ENCODE data around the gene TBCD. TPM values are rescaled to one million over a fixed set of nuclear protein-coding genes. Genes with fewer than 3 reads are reported as not detected.

The TBCD gene
- total RNA-seq, 1 experiment from 2014 or later = 129 TPM

- no peak overlapping the region for H3K4me3 Mint-ChIP-seq
- TF ChIP-seq CTCF (conservative IDR thresholded peaks at IDR 0.05) = no peak
- H4K8ac ChIP-seq (replicated peaks; ENCODE audit: insufficient read length, low read depth, low read length) = no peak overlapping the region
- WGBS (ENCODE audit: extremely low coverage, insufficient read length, low lambda C conversion rate) = no CpG with 5 or more reads among the region's 10 CpGs
- peaks cover 24% of the 10 kb centered on the region for H3K9me3 ChIP-seq (ENCODE audit: control insufficient read depth, low read depth, low read length)
- no peaks in the 10 kb centered on the region for H3K27me3 ChIP-seq (ENCODE audit: insufficient read depth, low read length)
- H2BK20ac ChIP-seq (ENCODE audit: low read depth, low read length, poor library complexity, severe bottlenecking) = no peak overlapping the region
- no peak overlapping the region for H2BK15ac ChIP-seq (ENCODE audit: low read depth, low read length)
- H3K27ac ChIP-seq (ENCODE audit: insufficient read length, low read depth, low read length) = no peak overlapping the region
- no peak overlapping the region for H4K5ac ChIP-seq (ENCODE audit: insufficient read length, low read depth, low read length)
- no peak overlapping the region for H3K14ac ChIP-seq (ENCODE audit: insufficient read depth, low read length)
- H2BK120ac ChIP-seq (ENCODE audit: low read depth, low read length, poor library complexity, severe bottlenecking) = no peak overlapping the region
- no peak overlapping the region for H2AFZ ChIP-seq (ENCODE audit: low read length)
- no peak overlapping the region for H4K91ac ChIP-seq (ENCODE audit: insufficient read length, low read depth, low read length)
- H3K23me2 ChIP-seq (ENCODE audit: insufficient read length, low read depth, low read length, poor library complexity, severe bottlenecking) = no peaks in the 10 kb centered on the region
- no peaks in the 10 kb centered on the region for H3K4me1 ChIP-seq (ENCODE audit: insufficient read depth, low read length)
- no peak overlapping the region for H3K9ac ChIP-seq (ENCODE audit: extremely low read depth, insufficient read length, low read length)
- H4K20me1 ChIP-seq (ENCODE audit: control insufficient read depth, insufficient read depth, insufficient read length) = no peaks in the 10 kb centered on the region
- no peak overlapping the region for H3K18ac ChIP-seq (ENCODE audit: insufficient read length, low read depth, low read length)
- H3K79me2 ChIP-seq (ENCODE audit: insufficient read depth, low read length) = no peaks in the 10 kb centered on the region
- no peaks in the 10 kb centered on the region; the same call in 1 of the 2 replicates for H3K27me3 Mint-ChIP-seq (ENCODE audit: low read depth)
- H3K4me1 Mint-ChIP-seq = peaks cover 0 to 6% of the 10 kb centered on the region in 2 experiments; a peak in 1 of 4 replicates
- H3K79me1 ChIP-seq (ENCODE audit: insufficient read depth, low read depth, low read length, poor library complexity, severe bottlenecking) = no peaks in the 10 kb centered on the region
- H3K9me3 Mint-ChIP-seq = peaks cover 24 to 29% of the 10 kb centered on the region in 2 experiments
- no peak overlapping the region for H3K23ac ChIP-seq (ENCODE audit: insufficient read length, low read depth, low read length)
- DNase-seq = no peak
- H2BK5ac ChIP-seq (ENCODE audit: insufficient read length, low read length) = no peak overlapping the region
- H3K36me3 Mint-ChIP-seq (ENCODE audit: insufficient read depth in 1 of 3, low read depth in 3 of 3) = peaks cover 61 to 96% (median 93%) of the 10 kb centered on the region in 3 experiments
- no peak overlapping the region for H3K27ac Mint-ChIP-seq
- no peak overlapping the region for H3K56ac ChIP-seq (ENCODE audit: insufficient read length, low read depth, low read length)
- no peak overlapping the region for H2BK12ac ChIP-seq (ENCODE audit: insufficient read length, low read depth, low read length)
- no peak overlapping the region for H2AK5ac ChIP-seq (ENCODE audit: insufficient read length, low read length)
- H3T11ph ChIP-seq (ENCODE audit: low read length) = no peak overlapping the region
- no peak overlapping the region for H3K4me2 ChIP-seq (ENCODE audit: insufficient read depth, insufficient read length, low read length)
- H3K4ac ChIP-seq (ENCODE audit: low read depth, low read length) = no peak overlapping the region
Observed at GRCh38 chr17:82939621-82940135, 187.8 kb downstream of the TBCD start.
